HG03159 (cell line): ENCODE results near the gene CLEC18C.
"Not testable (repeated sequence)": the region's sequence is repeated elsewhere in the genome, so short reads cannot be mapped to it uniquely, and the experiment has no call there.

ENCODE experiments used
- ATAC-seq: cut with Tn5 transposase; IDR thresholded peaks from one replicate; pipeline ENCODE4 v1.9.1; 2021; ENCODE audit warnings: mild to moderate bottlenecking, moderate library complexity; ENCODE audit not compliant: unreplicated experiment

The CLEC18C gene

DNA sequence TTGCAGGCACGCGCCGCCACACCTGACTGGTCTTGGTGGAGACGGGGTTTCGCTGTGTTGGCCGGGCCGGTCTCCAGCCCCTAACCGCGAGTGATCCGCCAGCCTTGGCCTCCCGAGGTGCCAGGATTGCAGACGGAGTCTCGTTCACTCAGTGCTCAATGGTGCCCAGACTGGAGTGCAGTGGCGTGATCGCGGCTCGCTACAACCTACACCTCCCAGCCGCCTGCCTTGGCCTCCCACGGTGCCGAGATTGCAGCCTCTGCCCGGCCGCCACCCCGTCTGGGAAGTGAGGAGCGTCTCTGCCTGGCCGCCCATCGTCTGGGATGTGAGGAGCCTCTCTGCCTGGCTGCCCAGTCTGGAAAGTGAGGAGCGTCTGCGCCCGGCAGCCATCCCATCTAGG, 30.4 kb downstream of the CLEC18C start:
- not testable (repeated sequence) for ATAC-seq

DNA sequence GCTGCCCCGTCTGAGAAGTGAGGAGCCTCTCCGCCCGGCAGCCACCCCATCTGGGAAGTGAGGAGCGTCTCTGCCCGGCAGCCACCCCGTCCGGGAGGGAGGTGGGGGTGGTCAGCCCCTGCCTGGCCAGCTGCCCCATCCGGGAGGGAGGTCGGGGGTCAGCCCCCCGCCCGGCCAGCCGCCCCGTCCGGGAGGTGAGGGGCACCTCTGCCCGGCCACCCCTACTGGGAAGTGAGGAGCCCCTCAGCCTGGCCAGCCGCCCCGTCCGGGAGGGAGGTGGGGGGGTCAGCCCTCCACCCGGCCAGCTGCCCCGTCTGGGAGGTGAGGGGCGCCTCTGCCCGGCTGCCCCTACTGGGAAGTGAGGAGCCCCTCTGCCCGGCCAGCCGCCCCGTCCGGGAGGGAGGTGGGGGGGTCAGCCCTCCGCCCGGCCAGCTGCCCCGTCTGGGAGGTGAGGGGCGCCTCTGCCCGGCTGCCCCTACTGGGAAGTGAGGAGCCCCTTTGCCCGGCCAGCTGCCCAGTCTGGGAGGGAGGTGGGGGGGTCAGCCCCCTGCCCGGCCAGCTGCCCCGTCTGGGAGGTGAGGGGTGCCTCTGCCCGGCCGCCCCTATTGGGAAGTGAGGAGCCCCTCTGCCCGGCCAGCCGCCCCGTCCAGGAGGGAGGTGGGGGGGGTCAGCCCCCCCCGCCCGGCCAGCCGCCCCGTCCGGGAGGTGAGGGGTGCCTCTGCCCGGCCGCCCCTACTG, 31.2 kb downstream of the CLEC18C start:
- ATAC-seq: not testable (repeated sequence)

DNA sequence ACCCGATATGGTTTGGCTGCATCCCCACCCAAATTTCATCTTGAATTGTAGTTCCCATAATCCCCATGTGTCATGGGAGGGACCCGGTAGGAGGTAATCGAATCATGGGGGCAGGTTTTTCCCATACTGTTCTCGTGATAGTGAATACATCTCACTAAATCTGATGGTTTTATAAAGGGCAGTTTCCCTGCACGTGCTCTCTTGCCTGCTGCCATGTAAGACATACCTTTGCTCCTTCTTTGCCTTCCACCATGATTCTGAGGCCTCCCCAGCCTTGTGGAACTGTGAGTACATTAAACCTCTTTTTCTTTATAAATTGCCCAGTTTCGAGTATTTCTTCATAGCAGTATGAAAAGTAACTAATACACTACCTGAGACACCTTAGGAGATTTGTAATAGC, 32.8 kb downstream of the CLEC18C start:
- ATAC-seq: not testable (repeated sequence)

DNA sequence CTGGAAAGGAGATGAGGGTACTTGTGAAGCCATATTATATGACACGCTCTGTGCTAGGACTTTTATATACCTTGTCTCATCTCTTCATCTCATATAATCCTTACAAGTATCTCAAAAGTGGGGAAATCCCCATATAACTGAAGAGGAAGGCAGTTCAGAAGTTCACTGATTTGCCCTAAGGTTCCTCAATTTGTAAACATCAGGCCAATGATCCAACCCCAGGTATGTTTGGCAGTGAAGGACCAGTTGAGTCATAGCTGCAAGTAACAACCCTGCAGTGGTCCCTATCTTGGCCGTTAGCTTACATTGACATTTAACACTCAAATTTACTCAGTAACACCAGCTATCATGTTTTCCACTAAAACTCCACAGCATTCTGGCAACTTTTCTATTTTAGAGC, 45.0 kb downstream of the CLEC18C start:
- not testable (repeated sequence) for ATAC-seq

DNA sequence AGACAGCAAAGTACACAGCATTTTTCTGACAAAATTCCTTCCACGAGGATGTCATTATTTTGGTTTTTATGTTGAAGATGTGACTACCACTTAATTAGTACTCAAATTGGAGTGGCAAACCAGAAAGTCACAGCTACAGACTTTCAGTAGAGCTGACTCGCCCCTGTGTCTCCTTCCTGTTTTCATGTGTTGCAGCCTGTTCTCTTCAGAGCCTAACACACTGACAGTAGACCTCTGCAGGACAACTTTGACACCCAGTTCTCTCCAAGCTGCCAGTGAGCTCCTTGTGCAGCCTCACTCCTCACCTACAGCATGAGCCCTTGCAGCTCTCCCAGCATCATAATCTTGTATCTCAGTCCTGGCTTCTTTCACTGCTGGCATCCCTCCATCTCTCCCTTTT, 49.0 kb downstream of the CLEC18C start:
- not testable (repeated sequence) for ATAC-seq

DNA sequence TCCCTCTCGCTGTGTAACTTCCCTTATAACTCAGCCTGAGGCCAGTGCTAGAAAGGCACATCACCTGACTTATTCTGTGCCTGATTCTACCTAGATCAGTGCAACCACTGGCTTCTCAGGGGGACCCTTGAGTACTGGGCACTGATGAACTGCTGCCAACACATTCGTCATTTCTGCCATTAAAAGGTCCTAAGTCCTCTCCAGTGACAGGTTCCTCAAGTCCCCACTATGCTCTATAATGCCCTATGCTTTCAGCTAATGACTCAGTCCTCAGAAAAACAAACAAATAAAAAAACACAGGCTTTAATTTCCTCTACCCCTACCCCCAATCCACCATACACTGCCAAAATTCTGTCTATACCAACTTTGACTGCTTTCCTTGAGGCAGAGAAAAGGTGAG, 49.6 kb downstream of the CLEC18C start:
- not testable (repeated sequence) for ATAC-seq

DNA sequence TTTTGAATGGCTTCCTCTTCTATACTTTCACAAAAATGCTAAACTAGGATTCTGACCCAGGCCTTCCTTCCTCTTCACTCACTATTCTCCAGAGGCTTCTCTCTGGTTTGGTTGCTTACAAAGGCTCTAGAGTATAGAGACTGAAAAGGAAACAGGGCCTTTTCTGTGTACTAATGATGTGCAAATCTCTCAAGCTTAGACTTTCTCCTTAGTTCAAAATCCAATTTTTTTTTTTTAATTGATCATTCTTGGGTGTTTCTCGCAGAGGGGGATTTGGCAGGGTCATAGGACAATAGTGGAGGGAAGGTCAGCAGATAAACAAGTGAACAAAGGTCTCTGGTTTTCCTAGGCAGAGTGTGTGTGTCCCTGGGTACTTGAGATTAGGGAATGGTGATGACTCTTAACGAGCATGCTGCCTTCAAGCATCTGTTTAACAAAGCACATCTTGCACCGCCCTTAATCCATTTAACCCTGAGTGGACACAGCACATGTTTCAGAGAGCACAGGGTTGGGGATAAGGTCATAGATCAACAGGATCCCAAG, 50.5 kb downstream of the CLEC18C start:
- ATAC-seq: not testable (repeated sequence)

DNA sequence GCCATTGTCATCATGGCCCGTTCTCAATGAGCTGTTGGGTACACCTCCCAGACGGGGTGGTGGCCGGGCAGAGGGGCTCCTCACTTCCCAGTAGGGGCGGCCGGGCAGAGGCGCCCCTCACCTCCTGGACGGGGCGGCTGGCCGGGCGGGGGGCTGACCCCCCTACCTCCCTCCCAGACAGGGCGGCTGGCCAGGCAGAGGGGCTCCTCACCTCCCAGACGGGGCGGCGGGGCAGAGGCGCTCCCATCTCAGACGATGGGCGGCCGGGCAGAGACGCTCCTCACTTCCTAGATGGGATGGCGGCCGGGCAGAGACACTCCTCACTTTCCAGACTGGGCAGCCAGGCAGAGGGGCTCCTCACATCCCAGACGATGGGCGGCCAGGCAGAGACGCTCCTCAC, 51.1 kb downstream of the CLEC18C start:
- not testable (repeated sequence) for ATAC-seq

DNA sequence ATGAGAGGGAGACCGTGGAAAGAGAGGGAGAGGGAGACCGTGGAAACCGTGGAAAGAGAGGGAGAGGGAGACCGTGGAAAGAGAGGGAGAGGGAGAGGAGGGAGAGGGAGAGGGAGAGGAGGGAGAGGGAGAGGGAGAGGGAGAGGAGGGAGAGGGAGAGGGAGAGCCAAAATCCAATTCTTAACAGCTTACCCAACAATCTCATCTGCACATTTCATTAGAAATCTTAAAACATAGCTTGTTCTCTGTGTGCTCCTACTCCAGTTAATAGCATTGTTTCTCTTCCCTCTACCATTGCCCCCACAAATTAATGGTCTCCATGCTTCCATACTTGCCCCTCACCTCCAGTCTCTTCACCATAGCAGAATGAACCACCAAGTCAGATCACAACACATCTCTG, 51.8 kb downstream of the CLEC18C start:
- not testable (repeated sequence) for ATAC-seq

DNA sequence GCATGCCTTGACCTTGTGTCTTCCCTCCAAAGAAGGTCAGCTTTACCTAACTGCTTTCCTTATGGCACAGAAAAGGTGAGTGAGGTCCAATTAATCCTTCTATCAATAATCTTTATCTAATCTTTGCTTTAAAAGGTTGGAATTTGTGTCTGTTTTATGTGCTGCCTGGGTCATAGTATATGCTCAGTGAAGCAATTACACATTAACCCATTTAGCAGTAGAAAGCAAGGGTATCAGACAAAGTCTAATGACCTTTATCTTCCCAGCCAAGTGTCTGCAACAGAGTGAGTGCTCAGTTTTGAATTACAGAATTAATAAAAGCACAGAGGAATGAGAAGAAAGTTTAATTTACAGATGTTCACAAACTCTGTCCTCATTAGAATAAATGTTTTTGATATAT, 52.4 kb downstream of the CLEC18C start:
- ATAC-seq: not testable (repeated sequence)

DNA sequence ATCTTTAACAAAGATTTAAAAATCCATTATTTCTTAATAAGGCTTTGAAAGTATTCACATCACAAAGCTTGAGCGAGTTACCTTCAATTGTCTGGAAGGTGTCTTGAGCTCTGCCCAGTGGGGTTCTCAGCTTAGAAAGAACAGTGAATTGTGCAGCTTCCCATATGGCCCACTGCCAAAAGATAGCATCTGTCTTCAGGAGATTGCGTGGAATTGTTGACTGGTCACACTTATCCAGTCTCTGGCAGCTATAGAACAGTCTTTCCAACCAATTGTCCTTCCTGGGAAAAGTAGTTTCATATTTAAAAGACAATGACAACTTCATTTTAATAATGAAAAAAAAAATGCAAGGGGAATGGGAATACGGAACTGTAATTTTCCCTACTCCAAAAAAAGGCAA, 58.2 kb downstream of the CLEC18C start:
- ATAC-seq: not testable (repeated sequence)
